GM21723 (cell line): ENCODE results near the gene AP1B1.

Experiments used
- ATAC-seq: cut with Tn5 transposase; IDR thresholded peaks from one replicate; pipeline ENCODE4 v1.9.1; 2021; ENCODE audit warnings: mild to moderate bottlenecking, moderate library complexity; ENCODE audit not compliant: unreplicated experiment

AP1B1 gene

GRCh38 chr22:29334148-29334547, 54.2 kb downstream of the AP1B1 start:
- no peak for ATAC-seq

GRCh38 chr22:29332886-29333496, 55.4 kb downstream of the AP1B1 start:
- ATAC-seq, result no peak

- no peak for ATAC-seq
Observed at GRCh38 chr22:29331658-29332300, 56.6 kb downstream of the AP1B1 start.

- no peak for ATAC-seq
Observed at GRCh38 chr22:29331213-29331612, 57.2 kb downstream of the AP1B1 start.

DNA sequence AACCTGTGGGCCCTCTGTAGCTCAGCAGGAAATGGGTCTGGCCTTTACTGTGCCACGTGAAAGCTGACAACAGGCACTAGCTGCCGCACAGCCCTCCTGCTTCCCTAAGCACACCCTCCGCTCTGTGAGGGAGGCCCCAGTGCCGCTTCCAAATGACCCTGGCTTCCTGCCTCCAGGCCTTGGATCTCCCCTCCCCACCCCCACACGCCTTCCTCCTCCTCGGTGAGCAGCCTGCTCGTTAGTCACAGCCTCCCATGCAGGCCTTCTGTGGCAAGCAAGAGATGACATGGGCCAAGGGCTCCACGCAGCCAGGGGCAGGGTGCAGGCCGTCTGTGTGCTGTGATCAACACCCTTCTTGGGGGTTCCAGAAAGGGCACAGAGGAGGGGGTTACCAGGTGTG, 57.6 kb downstream of the AP1B1 start:
- no peak for ATAC-seq

DNA sequence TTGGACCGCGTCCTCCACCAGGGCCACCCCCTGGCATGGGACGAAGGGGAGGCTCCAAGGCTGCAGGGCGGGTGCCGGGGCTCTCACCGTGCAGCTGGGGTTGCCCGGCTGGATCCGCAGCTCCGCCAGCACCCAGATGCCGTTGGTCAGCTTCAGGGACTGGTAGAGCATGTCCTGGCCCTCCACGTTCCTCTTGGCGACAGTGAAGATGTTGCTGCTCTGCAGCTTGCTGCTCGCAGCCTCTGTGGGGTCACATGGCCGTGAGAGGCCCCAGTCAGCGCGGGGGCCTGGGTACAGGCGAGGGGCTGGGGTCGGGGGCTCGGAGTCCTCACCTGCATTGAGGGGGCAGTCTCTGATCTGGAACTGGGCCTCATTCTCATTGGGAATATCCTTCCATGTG, 58.1 kb downstream of the AP1B1 start:
- no peak for ATAC-seq

- ATAC-seq, result no peak
Observed at GRCh38 chr22:29329581-29329980, 58.8 kb downstream of the AP1B1 start.

DNA sequence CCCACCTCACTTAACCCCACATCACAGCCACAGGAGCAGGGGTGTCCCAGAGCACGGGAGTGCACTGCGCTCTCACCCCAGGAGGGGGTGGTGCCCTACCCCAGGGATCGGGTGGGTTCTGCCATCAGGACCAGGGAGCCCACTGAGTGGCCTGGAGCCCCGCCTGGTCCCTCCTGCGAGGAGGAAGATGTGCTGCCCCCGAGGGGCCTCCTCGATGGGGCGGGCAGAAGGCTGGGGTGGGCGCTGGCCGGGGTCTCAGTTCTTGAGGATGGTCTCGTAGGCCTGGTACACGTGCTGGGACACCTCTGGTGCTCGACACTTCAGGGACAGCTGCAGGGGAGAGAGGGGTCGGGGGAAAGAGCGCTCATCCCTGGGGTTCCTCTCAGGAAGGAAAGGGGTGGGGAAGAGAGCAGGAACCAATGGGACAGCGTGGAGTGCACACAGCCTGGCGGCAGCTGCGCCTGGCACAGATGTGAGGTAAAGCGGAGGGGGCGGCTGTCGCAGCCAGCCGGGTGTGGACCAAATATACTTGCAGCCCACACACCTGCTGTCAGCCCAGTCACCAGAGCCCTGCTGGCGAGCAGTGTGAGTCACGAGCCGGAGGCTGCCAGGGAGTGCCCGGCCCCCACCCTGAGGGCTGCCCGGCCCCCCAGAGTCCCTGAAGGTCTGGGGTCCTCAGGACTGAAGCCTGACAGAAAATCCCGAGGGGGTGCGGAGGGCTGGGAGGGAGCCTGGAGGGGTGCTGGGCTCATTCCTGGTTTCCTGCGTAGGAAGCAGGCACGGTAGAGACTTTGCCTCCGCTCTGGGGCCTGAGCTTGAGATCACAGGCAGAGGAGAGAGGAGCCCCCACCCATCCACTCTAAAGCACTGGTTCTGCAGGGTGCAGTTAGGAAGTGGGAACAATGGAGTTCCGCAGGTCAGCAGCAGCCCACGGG, 59.5 kb downstream of the AP1B1 start:
- no peak for ATAC-seq

DNA sequence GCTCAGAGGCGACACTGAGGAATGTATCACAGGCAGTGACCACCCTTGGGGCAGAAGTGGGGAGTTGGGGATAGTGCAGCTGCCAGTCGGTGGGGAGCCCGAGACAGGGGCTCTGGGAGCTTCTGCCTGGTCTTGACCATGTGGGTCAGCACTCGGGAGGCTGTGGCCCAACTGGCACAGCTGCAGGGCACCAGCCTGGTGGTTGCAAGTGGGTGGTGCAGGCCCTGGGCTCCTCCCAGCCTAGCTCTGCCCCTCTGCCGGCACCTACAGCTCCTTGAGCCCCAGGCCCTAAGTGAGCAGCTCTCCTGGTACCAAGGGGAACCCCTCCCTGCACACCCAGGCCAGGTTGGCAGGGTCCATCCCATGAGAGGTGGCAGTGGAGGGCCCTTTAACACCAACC, 60.3 kb downstream of the AP1B1 start:
- no peak for ATAC-seq

GRCh38 chr22:29327089-29327764, 61.1 kb downstream of the AP1B1 start:
- ATAC-seq, result no peak

DNA sequence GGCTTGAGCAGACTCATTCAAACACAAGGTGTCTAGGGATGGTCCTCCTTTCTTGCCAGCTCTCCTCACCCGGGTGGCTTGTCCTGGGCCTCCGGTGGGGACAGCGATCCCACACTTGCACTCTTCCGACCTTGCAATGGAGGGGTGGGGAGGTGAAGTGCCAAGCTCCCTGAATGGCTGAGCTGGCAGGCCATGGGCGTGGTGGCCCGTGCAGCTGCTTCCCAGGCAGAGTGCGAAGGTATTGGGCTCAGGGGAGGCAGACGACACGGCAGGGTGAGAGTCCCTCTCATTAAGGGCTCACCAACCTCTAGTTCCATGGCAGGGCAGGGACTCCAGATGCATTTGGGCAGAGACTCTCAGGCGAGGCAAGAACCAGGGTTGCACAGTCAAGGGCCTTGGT, 61.9 kb downstream of the AP1B1 start:
- no peak for ATAC-seq

DNA sequence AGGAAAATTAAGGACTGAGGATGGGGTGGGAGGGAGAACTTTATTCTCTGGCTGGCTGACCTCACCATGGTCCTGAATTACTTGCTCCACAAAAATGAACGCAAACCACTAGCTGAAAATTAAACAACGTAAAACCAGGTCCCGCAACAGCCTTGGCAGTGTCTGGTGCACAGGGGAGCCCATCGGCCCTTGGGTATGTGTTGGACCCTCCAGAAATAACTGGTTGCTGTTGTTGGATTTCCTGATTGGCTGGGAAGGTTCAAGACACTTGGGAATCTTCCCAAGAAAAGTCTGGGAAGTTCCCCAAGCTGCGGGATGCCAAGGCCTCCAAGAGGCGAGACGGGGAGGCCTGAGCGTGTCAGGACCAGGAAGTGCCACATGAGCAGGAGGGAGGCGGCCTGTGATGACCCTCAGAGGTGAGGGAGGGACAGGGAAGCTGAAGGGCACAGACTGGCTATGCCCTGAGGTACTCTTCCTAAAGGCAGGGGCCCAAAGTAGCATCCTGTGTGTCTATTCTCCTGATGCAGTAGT, 62.5 kb downstream of the AP1B1 start:
- no peak for ATAC-seq

GRCh38 chr22:29325356-29325755, 63.0 kb downstream of the AP1B1 start:
- ATAC-seq, result no peak

DNA sequence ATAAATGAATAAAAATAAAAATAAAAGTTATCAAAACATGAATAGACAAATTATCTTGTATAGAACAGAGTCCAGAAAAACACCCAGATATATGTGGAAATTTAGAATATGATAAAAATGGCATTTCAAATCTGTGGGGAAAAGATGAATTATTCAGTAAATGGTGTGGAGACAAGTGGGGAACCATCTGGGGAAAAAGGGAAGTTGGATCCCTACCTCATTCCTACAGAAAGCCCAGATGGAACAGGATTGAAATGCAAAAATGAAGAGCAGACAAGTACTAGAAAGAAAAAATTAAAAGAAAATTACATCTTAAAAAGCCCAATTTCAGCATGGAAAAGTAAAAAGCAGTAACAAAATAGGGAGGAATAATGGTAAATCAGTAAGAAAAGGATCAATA, 64.7 kb downstream of the AP1B1 start:
- no peak for ATAC-seq

- ATAC-seq, result no peak
Observed at GRCh38 chr22:29320546-29320945, 67.8 kb downstream of the AP1B1 start.

DNA sequence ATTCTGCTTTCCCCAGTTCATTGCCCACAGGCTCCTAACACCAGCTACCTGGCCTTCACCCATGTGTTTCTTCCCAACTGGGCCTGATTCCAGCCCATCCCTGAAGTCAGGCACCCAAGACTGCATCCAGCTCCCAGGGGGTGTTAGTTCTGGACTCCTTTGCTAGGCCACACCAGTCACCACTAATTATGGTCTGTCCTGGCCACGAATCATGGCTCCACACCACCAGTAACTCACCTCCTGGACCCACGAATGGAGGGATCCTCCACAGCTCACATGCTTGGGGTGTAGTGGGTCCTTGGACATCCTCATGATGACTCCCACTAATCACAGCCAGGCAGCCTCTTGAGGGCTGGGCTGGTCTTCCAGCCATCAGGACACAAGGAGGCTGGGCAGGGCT, 69.3 kb downstream of the AP1B1 start:
- ATAC-seq, result no peak

GRCh38 chr22:29317827-29318454, 70.4 kb downstream of the AP1B1 start:
- no peak for ATAC-seq

DNA sequence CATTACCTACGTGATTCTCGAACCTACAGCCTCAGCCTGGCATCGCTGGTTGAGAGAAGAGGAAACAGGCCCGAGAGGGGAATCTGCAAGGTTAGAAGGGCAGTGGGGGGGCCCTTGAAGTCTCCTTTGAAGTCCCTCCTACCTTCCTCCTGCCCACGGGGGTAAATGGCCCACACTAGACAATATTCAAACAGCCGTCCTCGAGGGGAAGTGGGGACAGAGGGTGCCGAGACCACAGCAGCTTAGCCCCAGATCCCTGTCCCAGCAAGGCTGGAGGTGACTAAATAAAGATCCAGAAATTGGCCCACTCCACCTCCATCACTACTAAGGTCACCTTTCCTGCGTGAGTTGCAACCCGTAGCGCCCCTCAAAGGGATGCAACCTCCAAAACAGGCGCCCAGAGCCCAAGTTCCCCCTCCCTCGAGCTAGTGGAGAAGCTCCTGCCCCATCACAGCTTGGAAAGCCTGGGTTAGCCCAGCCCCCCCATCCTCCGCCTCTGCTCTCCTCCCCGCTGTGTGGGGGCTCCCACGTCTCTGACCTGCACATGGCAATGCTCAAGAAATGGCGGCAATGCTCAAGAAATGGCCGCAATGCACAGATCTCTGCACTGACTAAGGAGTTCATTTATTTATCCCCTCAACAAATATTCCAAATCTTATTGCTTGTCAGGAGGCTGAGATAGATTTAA, 72.1 kb downstream of the AP1B1 start:
- no peak for ATAC-seq

DNA sequence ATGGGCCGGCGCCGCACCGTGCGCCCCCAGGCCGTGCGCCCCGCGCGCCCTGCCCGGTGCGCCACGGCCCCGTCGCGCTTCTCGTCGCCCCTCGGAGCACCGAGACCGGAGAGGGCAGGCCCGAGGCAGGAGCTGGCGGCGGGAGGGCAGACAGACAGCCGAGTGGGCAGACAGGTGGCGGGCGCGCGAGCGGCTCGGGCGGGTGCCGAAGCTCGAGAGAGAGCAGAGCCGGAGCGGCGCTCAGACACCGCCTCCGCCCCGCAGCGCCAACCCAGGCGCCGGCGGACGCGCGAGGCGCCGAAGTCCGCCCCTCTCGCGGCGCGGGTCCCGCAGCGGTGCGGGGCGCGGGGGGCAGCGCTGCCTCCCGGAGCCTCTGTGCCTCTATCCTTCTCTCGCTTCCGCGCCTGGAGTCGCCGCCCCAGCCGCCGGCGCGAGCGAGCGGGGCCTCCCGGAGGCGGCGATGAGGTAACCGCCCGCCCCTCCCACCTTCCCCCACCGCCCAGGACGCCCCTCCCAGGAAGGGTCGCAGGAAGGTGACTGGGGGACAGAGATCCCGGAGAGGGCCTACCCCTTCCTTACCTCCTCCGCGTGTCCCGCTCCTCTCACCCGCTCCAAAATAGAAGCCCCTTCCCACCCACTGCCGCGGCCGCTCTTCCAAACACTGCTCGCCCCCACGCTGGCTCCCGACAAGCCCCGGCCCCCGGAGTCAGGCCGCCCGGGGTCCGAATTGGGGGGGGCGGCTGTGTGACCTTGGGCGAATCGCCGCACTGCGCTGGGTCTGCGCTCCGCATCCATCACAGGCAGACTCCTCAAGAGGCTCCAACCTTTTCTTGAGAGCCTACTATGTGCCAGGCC, 72.9 kb downstream of the AP1B1 start, which contains the start of gene RASL10A:
Gene RASL10A (minus strand): TSS at position 412 of the 855 bp plus-strand sequence. CDS start 451 bp downstream, outside the sequence.
- no peak for ATAC-seq
